ENCODE results near the gene HDAC9.

DNA sequence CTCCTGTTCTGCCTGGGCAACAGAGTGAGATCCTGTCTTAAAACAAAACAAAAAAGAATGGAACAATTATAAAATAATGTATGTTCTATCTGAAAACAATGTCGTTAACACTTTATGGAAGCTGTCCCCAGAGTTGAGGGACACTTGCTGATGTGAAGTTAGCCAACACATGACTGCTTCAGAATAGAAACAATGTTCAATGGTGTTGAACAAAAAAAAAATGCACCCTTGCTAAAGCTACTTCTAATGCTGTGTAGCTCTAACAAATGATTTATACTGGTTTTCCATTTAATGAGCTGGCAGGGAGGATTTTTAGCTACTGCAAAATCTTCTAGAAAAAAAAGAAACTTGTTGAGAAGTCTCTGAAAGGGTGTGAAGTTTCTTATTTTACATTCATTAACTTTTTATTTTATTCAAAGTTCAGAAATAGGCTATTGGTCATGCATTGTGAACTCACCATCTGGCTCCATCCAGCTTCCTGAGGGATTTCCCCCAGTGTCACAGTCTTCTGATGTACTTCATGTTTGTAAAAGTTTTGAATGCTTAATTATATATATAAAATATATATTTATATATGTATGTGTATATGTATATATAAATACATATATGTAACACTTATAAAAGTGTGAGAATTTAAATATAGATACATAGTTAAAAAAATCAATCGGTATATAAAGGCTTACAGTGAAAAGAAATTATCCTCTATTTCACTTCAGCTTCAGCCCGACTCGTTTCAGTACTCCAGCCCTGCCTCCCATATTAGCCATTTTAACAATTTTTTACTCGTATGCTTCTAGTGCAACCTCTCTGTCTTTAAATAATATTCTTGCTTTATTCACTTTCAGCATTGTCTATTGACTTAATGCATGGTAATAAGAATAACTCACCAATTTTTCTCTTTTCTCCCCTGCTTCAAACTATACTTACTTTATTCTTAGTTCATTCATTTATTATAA, 35.0 kb downstream of the HDAC9 start:
- TF ChIP-seq, protein P1, sequence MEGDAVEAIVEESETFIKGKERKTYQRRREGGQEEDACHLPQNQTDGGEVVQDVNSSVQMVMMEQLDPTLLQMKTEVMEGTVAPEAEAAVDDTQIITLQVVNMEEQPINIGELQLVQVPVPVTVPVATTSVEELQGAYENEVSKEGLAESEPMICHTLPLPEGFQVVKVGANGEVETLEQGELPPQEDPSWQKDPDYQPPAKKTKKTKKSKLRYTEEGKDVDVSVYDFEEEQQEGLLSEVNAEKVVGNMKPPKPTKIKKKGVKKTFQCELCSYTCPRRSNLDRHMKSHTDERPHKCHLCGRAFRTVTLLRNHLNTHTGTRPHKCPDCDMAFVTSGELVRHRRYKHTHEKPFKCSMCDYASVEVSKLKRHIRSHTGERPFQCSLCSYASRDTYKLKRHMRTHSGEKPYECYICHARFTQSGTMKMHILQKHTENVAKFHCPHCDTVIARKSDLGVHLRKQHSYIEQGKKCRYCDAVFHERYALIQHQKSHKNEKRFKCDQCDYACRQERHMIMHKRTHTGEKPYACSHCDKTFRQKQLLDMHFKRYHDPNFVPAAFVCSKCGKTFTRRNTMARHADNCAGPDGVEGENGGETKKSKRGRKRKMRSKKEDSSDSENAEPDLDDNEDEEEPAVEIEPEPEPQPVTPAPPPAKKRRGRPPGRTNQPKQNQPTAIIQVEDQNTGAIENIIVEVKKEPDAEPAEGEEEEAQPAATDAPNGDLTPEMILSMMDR (conservative IDR thresholded peaks at IDR 0.05) = no peak
- TF ChIP-seq EZH2 (IDR thresholded peaks at IDR 0.05; ENCODE audit: low read depth) = no peak

Measured in PC-9 (cell line).